HG02642 (cell line): ENCODE data around the gene ANAPC16.

Experiments used
- ATAC-seq: cut with Tn5 transposase; IDR thresholded peaks from one replicate; pipeline ENCODE4 v1.9.1; 2021; ENCODE audit warnings: mild to moderate bottlenecking; ENCODE audit not compliant: unreplicated experiment, poor library complexity

Gene ANAPC16

GRCh38 chr10:72241691-72242252 lies 26.0 kb downstream of the ANAPC16 start:
- no peak for ATAC-seq

- no peak for ATAC-seq
Measured at GRCh38 chr10:72242675-72243074, 26.9 kb downstream of the ANAPC16 start.

GRCh38 chr10:72243822-72244437 lies 28.1 kb downstream of the ANAPC16 start:
- ATAC-seq, result no peak

- ATAC-seq, result no peak
Measured at GRCh38 chr10:72244573-72245038, 28.8 kb downstream of the ANAPC16 start.

GRCh38 chr10:72245949-72246525 lies 30.2 kb downstream of the ANAPC16 start:
- no peak for ATAC-seq

GRCh38 chr10:72248468-72249151 lies 32.8 kb downstream of the ANAPC16 start:
- peak; percentile 86 for ATAC-seq

- ATAC-seq, result peak; percentile 5
Measured at GRCh38 chr10:72249176-72249862, 33.5 kb downstream of the ANAPC16 start.

- no peak for ATAC-seq
Measured at GRCh38 chr10:72250666-72251065, 34.9 kb downstream of the ANAPC16 start.

GRCh38 chr10:72251635-72252034 lies 35.8 kb downstream of the ANAPC16 start:
- no peak for ATAC-seq

GRCh38 chr10:72252972-72253371 lies 37.2 kb downstream of the ANAPC16 start:
- no peak for ATAC-seq

- no peak for ATAC-seq
Measured at GRCh38 chr10:72253578-72253977, 37.8 kb downstream of the ANAPC16 start.

- ATAC-seq, result no peak
Measured at GRCh38 chr10:72254813-72255568, 39.2 kb downstream of the ANAPC16 start.

GRCh38 chr10:72255977-72256729 lies 40.3 kb downstream of the ANAPC16 start:
- no peak for ATAC-seq

- ATAC-seq, result no peak
Measured at GRCh38 chr10:72257051-72257892, 41.5 kb downstream of the ANAPC16 start.

- ATAC-seq, result no peak
Measured at GRCh38 chr10:72258617-72259016, 42.8 kb downstream of the ANAPC16 start.

GRCh38 chr10:72259491-72260238 lies 43.9 kb downstream of the ANAPC16 start:
- ATAC-seq, result no peak

- peak; percentile 74 for ATAC-seq
Measured at GRCh38 chr10:72260239-72260975, 44.6 kb downstream of the ANAPC16 start.
